ENCODE results near the gene ACTR3.

- TF ChIP-seq EZH2 (IDR thresholded peaks at IDR 0.05; ENCODE audit: insufficient read depth, poor library complexity, severe bottlenecking), result no peak
- no peak for TF ChIP-seq EZH2phosphoT487 (IDR thresholded peaks at IDR 0.05; ENCODE audit: insufficient read depth, low read depth)
Observed at GRCh38 chr2:113979191-113980128, 89.6 kb downstream of the ACTR3 start.

Measured in GM23248 (cell line).